Kidney (tissue), 14 donors: ENCODE measurements around the gene TMEM79. TPM values are rescaled to one million over a fixed set of nuclear protein-coding genes. Genes with fewer than 3 reads are reported as not detected.
A peak's percentile ranks its signal among the peaks of the same experiment; 100 is the strongest.

Experiments
- DNase-seq, 5 donors: peaks; one replicate each; pipeline ENCODE4 v3.0.0-alpha.2; 2013 to 2020
- FAIRE-seq: peaks from 2 replicates; lab custom pipeline; 2012; peaks lifted over from hg19 to GRCh38; lab: Jason Lieb, UNC
- H3K27ac ChIP-seq, 2 donors: one replicate each; pipeline ENCODE4 v1.7.0; 2013; ENCODE audit warnings: low read depth in 2 of 2, low read length in 2 of 2, inconsistent platforms in 1 of 2
- H3K27me3 ChIP-seq: one replicate; pipeline ENCODE4 v1.7.1; 2013; ENCODE audit warnings: low read length, inconsistent platforms; ENCODE audit not compliant: control insufficient read depth, insufficient read depth
- H3K36me3 ChIP-seq, 3 donors: one replicate each; pipeline versions ENCODE4 v1.7.0 to v1.7.1; 2013; ENCODE audit warnings: low read length in 3 of 3, control low read depth in 1 of 3, inconsistent platforms in 1 of 3; ENCODE audit not compliant: insufficient read depth in 3 of 3, control insufficient read depth in 2 of 3
- H3K4me1 ChIP-seq, 3 donors: one replicate each; pipeline versions ENCODE4 v1.7.0 to v1.7.1; 2013; ENCODE audit warnings: low read length in 3 of 3, inconsistent platforms in 1 of 3, low read depth in 1 of 3; ENCODE audit not compliant: control insufficient read depth in 2 of 3, insufficient read depth in 2 of 3
- H3K4me3 ChIP-seq, 3 donors: one replicate each; pipeline versions ENCODE4 v1.7.0 to v1.8.1; 2013; ENCODE audit warnings: low read length in 3 of 3, control low read depth in 1 of 3, inconsistent platforms in 1 of 3
- H3K9ac ChIP-seq, 3 donors: one replicate each; pipeline versions ENCODE4 v1.7.0 to v1.7.1; 2013; ENCODE audit warnings: low read length in 3 of 3, control low read depth in 1 of 3, inconsistent platforms in 1 of 3
- H3K9me3 ChIP-seq, 3 donors: one replicate each; pipeline versions ENCODE4 v1.7.0 to v1.7.1; 2013; ENCODE audit warnings: low read length in 3 of 3, control low read depth in 1 of 3, inconsistent platforms in 1 of 3; ENCODE audit not compliant: control insufficient read depth in 2 of 3, insufficient read depth in 1 of 3
- intact Hi-C: fragments of 100-400 bp; cut with DNase I; formaldehyde crosslinking; loops from one replicate; pipeline ENCODE4 v1.11.1; 2022
- polyA plus RNA-seq: library from polyadenylated mRNA; stranded (reverse); fragments of 350-450 nt; fragmentation: Illumina TruSeq; extraction: RNeasy Lipid Tissue Mini Kit (QIAGEN cat#74804); gene quantifications from one replicate; pipeline ENCODE4 v1.2.3, GENCODE V29; 2014; ENCODE audit warnings: low read depth, low replicate concordance; ENCODE audit not compliant: insufficient read depth
- total RNA-seq: library from RNA; stranded (reverse); fragmentation: NEBNext Ultra II Directional; extraction: Animal tissue kit (Norgen Biotek cat#: 25700); gene quantifications from one replicate; pipeline ENCODE4 v1.2.1, GENCODE V29; 2021
- TF ChIP-seq, protein P1 (sequence below): IDR thresholded peaks from 3 replicates; pipeline ENCODE4 v1.5.1; 2012; ENCODE audit warnings: mild to moderate bottlenecking, moderate library complexity, borderline replicate concordance; ENCODE audit not compliant: insufficient read depth; ENCODE audit errors: extremely low read depth
- donor health status: control.
- donor health status: control.
- donor health status: control.
- donor health status: control.
- donor health status: control.
- donor health status: DM: yes; HTN: yes; CAD: no.
- donor health status: Normal renal cell carcinoma (clear cell type).

TMEM79 gene
- total and polyA plus RNA-seq, 2 donors from 2014 or later = 2.7 to 3.9 TPM

DNA sequence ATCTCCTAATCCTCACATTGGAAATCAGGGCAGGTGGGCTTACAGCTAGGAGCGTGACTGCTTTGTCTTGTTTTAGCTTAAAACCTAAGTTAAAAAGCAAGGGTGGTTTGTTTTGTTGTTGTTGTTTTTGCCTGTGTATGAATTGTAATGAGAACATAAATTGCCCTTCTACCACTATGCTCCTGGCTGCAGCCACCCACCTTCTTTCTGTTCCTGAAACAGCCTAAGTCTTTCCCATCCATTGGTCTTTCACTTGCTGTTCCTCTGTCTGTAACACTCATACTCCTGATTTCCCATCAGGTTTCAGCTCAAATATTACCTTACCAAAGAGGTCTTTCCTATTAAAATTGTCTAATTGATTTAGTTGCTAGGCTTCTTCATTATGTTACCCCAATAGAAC is 604 bp upstream of the TMEM79 start:
- Histone ChIP-seq H3K4me1 (peaks cover 0 to 21% (median 18%) of the 10 kb centered on the region in 3 donors), H3K9me3 (no peaks in the 10 kb centered on the region), H3K4me3 (peak overlapping the region; percentile 93 to 99 (median 98)), H3K36me3 (peaks cover 3 to 7% (median 4%) of the 10 kb centered on the region in 3 donors), H3K27me3 (no peaks in the 10 kb centered on the region), H3K27ac (no peak overlapping the region), H3K9ac (peak overlapping the region; percentile 64 to 98 (median 78))
- intact Hi-C loops = no loop called here
- DNase-seq (no peak), FAIRE-seq (no peak)
- TF ChIP-seq, protein P1, sequence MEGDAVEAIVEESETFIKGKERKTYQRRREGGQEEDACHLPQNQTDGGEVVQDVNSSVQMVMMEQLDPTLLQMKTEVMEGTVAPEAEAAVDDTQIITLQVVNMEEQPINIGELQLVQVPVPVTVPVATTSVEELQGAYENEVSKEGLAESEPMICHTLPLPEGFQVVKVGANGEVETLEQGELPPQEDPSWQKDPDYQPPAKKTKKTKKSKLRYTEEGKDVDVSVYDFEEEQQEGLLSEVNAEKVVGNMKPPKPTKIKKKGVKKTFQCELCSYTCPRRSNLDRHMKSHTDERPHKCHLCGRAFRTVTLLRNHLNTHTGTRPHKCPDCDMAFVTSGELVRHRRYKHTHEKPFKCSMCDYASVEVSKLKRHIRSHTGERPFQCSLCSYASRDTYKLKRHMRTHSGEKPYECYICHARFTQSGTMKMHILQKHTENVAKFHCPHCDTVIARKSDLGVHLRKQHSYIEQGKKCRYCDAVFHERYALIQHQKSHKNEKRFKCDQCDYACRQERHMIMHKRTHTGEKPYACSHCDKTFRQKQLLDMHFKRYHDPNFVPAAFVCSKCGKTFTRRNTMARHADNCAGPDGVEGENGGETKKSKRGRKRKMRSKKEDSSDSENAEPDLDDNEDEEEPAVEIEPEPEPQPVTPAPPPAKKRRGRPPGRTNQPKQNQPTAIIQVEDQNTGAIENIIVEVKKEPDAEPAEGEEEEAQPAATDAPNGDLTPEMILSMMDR = no peak

DNA sequence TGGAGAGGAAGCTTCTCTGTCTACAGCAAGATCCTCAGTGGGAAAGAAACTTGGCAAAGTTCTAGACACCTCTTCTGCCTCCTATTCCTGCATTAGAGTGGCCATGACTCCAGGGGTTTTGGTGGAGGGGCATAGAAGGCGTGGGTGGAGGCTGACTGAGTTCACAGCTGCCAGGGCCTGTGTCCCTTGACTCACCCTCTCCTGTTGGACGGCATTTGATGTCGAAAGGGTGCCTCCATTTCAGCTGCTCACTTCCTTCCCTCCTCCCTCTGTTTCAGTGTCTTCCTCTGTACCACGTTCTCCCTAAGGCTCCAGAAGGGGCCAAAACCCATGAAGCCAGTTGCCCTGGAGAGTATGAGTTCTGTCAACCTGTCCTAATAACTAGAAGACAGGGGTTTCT is 632 bp downstream of the TMEM79 start:
- Histone ChIP-seq H3K27ac (no peak overlapping the region), H3K9ac (no peak overlapping the region), H3K27me3 (no peaks in the 10 kb centered on the region), H3K4me3 (no peak overlapping the region), H3K36me3 (peaks cover 0 to 3% (median 2%) of the 10 kb centered on the region in 3 donors), H3K9me3 (no peaks in the 10 kb centered on the region), H3K4me1 (peaks cover 0 to 21% (median 18%) of the 10 kb centered on the region in 3 donors)
- intact Hi-C loops = no loop called here
- FAIRE-seq (no peak), DNase-seq (no peak)
- TF ChIP-seq, protein P1 = no peak

GRCh38 chr1:156285437-156285836 is 1.3 kb downstream of the TMEM79 start:
- FAIRE-seq = no peak
- TF ChIP-seq, protein P1 = no peak
- Histone ChIP-seq H3K36me3 (peaks cover 0 to 2% (median 0%) of the 10 kb centered on the region in 3 donors), H3K27me3 (no peaks in the 10 kb centered on the region), H3K27ac (no peak overlapping the region), H3K4me3 (no peak overlapping the region), H3K4me1 (peaks cover 0 to 21% (median 18%) of the 10 kb centered on the region in 3 donors), H3K9me3 (no peaks in the 10 kb centered on the region), H3K9ac (no peak overlapping the region)
- DNase-seq = no peak
- intact Hi-C loops = no loop called here

- TF ChIP-seq, protein P1 = no peak
- H3K9ac ChIP-seq = no peak overlapping the region
- FAIRE-seq (no peak), DNase-seq (no peak)
- no peaks in the 10 kb centered on the region for H3K9me3 ChIP-seq
- H3K4me1 ChIP-seq = peaks cover 0 to 21% (median 17%) of the 10 kb centered on the region in 3 donors
- H3K27me3 ChIP-seq = no peaks in the 10 kb centered on the region
- no peak overlapping the region for H3K4me3 ChIP-seq
- H3K27ac ChIP-seq = no peak overlapping the region
- peaks cover 0 to 2% (median 0%) of the 10 kb centered on the region in 3 donors for H3K36me3 ChIP-seq
- intact Hi-C loops = no loop called here
These were observed 1.9 kb downstream of the TMEM79 start for GRCh38 chr1:156286061-156286460.
